Measurements from ENCODE around the gene EIF3J. TPM values are rescaled to one million over a fixed set of nuclear protein-coding genes. Genes with fewer than 3 reads are reported as not detected.

Gene EIF3J
- total RNA-seq, 1 experiment from 2014 or later = 76.1 TPM

DNA sequence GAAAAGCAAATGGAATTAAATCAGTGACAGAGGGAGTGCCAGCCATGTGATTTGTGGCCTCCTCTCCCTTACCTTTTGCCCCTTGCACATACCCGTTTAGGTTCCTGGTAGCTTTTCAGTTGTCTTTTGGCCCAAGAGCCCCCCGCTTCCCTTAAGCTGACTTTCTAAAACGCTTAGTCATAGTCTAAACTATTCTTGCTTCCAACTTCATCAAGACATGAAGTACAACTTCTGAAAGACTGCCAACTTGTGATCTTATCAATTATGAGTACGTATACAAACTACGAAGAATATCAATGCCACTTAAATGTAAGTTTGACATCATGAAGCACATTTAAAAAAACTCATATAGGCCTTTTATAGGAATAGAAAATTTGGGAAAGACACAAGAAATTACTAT is 61.9 kb downstream of the EIF3J start (continued):
- TF ChIP-seq, protein P1, sequence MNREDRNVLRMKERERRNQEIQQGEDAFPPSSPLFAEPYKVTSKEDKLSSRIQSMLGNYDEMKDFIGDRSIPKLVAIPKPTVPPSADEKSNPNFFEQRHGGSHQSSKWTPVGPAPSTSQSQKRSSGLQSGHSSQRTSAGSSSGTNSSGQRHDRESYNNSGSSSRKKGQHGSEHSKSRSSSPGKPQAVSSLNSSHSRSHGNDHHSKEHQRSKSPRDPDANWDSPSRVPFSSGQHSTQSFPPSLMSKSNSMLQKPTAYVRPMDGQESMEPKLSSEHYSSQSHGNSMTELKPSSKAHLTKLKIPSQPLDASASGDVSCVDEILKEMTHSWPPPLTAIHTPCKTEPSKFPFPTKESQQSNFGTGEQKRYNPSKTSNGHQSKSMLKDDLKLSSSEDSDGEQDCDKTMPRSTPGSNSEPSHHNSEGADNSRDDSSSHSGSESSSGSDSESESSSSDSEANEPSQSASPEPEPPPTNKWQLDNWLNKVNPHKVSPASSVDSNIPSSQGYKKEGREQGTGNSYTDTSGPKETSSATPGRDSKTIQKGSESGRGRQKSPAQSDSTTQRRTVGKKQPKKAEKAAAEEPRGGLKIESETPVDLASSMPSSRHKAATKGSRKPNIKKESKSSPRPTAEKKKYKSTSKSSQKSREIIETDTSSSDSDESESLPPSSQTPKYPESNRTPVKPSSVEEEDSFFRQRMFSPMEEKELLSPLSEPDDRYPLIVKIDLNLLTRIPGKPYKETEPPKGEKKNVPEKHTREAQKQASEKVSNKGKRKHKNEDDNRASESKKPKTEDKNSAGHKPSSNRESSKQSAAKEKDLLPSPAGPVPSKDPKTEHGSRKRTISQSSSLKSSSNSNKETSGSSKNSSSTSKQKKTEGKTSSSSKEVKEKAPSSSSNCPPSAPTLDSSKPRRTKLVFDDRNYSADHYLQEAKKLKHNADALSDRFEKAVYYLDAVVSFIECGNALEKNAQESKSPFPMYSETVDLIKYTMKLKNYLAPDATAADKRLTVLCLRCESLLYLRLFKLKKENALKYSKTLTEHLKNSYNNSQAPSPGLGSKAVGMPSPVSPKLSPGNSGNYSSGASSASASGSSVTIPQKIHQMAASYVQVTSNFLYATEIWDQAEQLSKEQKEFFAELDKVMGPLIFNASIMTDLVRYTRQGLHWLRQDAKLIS (CRISPR knock-in tag; IDR thresholded peaks at IDR 0.05; ENCODE audit: borderline replicate concordance) = no peak
- TF ChIP-seq ZNF219 (CRISPR knock-in tag; IDR thresholded peaks at IDR 0.05; ENCODE audit: borderline replicate concordance) (no peak), SMAD3 (CRISPR knock-in tag; IDR thresholded peaks at IDR 0.05; ENCODE audit: borderline replicate concordance) (no peak), TCF7 (CRISPR knock-in tag; IDR thresholded peaks at IDR 0.05; ENCODE audit: low read depth) (no peak), ZNF671 (CRISPR knock-in tag; IDR thresholded peaks at IDR 0.05) (no peak), PRRX2 (CRISPR knock-in tag; IDR thresholded peaks at IDR 0.05) (no peak)
- TF ChIP-seq, protein P2, sequence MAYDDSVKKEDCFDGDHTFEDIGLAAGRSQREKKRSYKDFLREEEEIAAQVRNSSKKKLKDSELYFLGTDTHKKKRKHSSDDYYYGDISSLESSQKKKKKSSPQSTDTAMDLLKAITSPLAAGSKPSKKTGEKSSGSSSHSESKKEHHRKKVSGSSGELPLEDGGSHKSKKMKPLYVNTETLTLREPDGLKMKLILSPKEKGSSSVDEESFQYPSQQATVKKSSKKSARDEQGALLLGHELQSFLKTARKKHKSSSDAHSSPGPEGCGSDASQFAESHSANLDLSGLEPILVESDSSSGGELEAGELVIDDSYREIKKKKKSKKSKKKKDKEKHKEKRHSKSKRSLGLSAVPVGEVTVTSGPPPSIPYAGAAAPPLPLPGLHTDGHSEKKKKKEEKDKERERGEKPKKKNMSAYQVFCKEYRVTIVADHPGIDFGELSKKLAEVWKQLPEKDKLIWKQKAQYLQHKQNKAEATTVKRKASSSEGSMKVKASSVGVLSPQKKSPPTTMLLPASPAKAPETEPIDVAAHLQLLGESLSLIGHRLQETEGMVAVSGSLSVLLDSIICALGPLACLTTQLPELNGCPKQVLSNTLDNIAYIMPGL (CRISPR knock-in tag; IDR thresholded peaks at IDR 0.05) = no peak
- TF ChIP-seq, protein P3, sequence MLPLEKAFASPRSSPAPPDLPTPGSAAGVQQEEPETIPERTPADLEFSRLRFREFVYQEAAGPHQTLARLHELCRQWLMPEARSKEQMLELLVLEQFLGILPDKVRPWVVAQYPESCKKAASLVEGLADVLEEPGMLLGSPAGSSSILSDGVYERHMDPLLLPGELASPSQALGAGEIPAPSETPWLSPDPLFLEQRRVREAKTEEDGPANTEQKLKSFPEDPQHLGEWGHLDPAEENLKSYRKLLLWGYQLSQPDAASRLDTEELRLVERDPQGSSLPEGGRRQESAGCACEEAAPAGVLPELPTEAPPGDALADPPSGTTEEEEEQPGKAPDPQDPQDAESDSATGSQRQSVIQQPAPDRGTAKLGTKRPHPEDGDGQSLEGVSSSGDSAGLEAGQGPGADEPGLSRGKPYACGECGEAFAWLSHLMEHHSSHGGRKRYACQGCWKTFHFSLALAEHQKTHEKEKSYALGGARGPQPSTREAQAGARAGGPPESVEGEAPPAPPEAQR (CRISPR knock-in tag; IDR thresholded peaks at IDR 0.05) = no peak
- TF ChIP-seq, protein P4, sequence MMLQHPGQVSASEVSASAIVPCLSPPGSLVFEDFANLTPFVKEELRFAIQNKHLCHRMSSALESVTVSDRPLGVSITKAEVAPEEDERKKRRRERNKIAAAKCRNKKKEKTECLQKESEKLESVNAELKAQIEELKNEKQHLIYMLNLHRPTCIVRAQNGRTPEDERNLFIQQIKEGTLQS (CRISPR knock-in tag; conservative IDR thresholded peaks at IDR 0.05) = no peak

DNA sequence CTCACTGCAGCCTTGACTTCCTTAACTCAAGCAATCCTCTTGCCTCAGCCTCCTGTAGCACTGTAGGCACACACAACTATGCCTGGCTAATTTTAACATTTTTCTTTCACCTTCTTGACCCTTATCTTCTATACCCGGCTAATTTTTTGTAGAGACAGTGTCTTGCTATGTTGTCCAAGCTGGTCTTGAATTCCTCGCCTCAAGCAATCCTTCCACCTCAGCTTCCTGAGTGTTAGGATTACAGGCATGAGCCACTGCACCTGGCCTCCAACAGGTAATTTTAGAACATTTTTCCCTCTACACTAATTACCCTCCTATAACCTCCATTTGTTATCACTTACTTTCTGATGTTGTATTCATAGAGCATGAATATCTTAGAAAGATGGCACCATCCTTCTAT is 66.2 kb downstream of the EIF3J start:
- ChIA-PET CTCF (no interaction called here), POLR2A (no interaction called here)
- ATAC-seq (no peak), DNase-seq (ENCODE audit: low spot score) (no peak)
- Mint-ChIP-seq H3K36me3 (peaks cover 34% of the 10 kb centered on the region), H3K27me3 (ENCODE audit: low read depth) (no peaks in the 10 kb centered on the region), H3K27ac (no peak overlapping the region), H3K4me1 (no peaks in the 10 kb centered on the region), H3K9me3 (no peaks in the 10 kb centered on the region), H3K4me3 (no peak overlapping the region)
- TF ChIP-seq OVOL2 (CRISPR knock-in tag; IDR thresholded peaks at IDR 0.05; ENCODE audit: borderline replicate concordance) = no peak
- no peak for TF ChIP-seq ESRRA (CRISPR knock-in tag; IDR thresholded peaks at IDR 0.05; ENCODE audit: borderline replicate concordance)
- TF ChIP-seq TEAD1 (CRISPR knock-in tag; IDR thresholded peaks at IDR 0.05) = no peak
- TF ChIP-seq, protein P5, sequence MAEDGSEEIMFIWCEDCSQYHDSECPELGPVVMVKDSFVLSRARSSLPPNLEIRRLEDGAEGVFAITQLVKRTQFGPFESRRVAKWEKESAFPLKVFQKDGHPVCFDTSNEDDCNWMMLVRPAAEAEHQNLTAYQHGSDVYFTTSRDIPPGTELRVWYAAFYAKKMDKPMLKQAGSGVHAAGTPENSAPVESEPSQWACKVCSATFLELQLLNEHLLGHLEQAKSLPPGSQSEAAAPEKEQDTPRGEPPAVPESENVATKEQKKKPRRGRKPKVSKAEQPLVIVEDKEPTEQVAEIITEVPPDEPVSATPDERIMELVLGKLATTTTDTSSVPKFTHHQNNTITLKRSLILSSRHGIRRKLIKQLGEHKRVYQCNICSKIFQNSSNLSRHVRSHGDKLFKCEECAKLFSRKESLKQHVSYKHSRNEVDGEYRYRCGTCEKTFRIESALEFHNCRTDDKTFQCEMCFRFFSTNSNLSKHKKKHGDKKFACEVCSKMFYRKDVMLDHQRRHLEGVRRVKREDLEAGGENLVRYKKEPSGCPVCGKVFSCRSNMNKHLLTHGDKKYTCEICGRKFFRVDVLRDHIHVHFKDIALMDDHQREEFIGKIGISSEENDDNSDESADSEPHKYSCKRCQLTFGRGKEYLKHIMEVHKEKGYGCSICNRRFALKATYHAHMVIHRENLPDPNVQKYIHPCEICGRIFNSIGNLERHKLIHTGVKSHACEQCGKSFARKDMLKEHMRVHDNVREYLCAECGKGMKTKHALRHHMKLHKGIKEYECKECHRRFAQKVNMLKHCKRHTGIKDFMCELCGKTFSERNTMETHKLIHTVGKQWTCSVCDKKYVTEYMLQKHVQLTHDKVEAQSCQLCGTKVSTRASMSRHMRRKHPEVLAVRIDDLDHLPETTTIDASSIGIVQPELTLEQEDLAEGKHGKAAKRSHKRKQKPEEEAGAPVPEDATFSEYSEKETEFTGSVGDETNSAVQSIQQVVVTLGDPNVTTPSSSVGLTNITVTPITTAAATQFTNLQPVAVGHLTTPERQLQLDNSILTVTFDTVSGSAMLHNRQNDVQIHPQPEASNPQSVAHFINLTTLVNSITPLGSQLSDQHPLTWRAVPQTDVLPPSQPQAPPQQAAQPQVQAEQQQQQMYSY (CRISPR knock-in tag; IDR thresholded peaks at IDR 0.05) = no peak
- TF ChIP-seq JAZF1 (CRISPR knock-in tag; IDR thresholded peaks at IDR 0.05) = no peak
- TF ChIP-seq, protein P6, sequence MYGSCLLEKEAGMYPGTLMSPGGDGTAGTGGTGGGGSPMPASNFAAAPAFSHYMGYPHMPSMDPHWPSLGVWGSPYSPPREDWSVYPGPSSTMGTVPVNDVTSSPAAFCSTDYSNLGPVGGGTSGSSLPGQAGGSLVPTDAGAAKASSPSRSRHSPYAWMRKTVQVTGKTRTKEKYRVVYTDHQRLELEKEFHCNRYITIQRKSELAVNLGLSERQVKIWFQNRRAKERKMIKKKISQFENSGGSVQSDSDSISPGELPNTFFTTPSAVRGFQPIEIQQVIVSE (CRISPR knock-in tag; IDR thresholded peaks at IDR 0.05; ENCODE audit: borderline replicate concordance) = no peak
- TF ChIP-seq, protein P7, sequence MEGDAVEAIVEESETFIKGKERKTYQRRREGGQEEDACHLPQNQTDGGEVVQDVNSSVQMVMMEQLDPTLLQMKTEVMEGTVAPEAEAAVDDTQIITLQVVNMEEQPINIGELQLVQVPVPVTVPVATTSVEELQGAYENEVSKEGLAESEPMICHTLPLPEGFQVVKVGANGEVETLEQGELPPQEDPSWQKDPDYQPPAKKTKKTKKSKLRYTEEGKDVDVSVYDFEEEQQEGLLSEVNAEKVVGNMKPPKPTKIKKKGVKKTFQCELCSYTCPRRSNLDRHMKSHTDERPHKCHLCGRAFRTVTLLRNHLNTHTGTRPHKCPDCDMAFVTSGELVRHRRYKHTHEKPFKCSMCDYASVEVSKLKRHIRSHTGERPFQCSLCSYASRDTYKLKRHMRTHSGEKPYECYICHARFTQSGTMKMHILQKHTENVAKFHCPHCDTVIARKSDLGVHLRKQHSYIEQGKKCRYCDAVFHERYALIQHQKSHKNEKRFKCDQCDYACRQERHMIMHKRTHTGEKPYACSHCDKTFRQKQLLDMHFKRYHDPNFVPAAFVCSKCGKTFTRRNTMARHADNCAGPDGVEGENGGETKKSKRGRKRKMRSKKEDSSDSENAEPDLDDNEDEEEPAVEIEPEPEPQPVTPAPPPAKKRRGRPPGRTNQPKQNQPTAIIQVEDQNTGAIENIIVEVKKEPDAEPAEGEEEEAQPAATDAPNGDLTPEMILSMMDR (IDR thresholded peaks at IDR 0.05) = no peak
- no peak for TF ChIP-seq FOXJ3 (CRISPR knock-in tag; IDR thresholded peaks at IDR 0.05; ENCODE audit: borderline replicate concordance)
- TF ChIP-seq, protein P1 (CRISPR knock-in tag; IDR thresholded peaks at IDR 0.05; ENCODE audit: borderline replicate concordance) = no peak
- no peak for TF ChIP-seq CREB1 (CRISPR knock-in tag; IDR thresholded peaks at IDR 0.05)

Data from WTC11 (cell line).